ENCODE measurements around the gene TXLNB. TPM values are rescaled to one million over a fixed set of nuclear protein-coding genes. Genes with fewer than 3 reads are reported as not detected.

TXLNB gene
- total RNA-seq (under 1 TPM; 0.17 to 0.23 TPM), polyA plus RNA-seq (under 1 TPM in 1 of 2 donors, not detected in 1; 0.15 TPM)

- peak within 1 kb of the TSS; percentile 45 to 62 for H3K27ac ChIP-seq (ENCODE audit: low read depth in 1 of 2, low read length in 2 of 2)
- no peak for DNase-seq (ENCODE audit: low spot score)
- TF ChIP-seq RAD21 (IDR thresholded peaks at IDR 0.05), result peak in 1 of 2 donors; percentile 21
- TF ChIP-seq, protein P1, sequence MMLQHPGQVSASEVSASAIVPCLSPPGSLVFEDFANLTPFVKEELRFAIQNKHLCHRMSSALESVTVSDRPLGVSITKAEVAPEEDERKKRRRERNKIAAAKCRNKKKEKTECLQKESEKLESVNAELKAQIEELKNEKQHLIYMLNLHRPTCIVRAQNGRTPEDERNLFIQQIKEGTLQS (IDR thresholded peaks at IDR 0.05), result no peak
- no peak for TF ChIP-seq HNF4A (conservative IDR thresholded peaks at IDR 0.05)
- H3K9me3 ChIP-seq (ENCODE audit: control insufficient read depth in 4 of 4, low read length in 3 of 4), result no peaks in the 10 kb centered on the region
- 61% methylated on average over 13 of the region's 13 CpGs for WGBS
- H3K27me3 ChIP-seq (ENCODE audit: control insufficient read depth in 4 of 4, insufficient read depth in 4 of 4, low read length in 3 of 4), result no peaks in the 10 kb centered on the region
- H3K9ac ChIP-seq (ENCODE audit: low read depth in 1 of 2, low read length in 2 of 2), result peak within 1 kb of the TSS in 1 of 2 donors; percentile 9
- no peaks in the 10 kb centered on the region for H3K36me3 ChIP-seq (ENCODE audit: control insufficient read depth in 4 of 4, insufficient read depth in 3 of 4, low read depth in 1 of 4, low read length in 3 of 4)
- H3K4me3 ChIP-seq (ENCODE audit: low read depth in 1 of 3, low read length in 3 of 3), result no peak within 1 kb of the TSS
- H3K4me1 ChIP-seq (ENCODE audit: control insufficient read depth in 4 of 4, insufficient read depth in 4 of 4, low read length in 3 of 4), result no peaks in the 10 kb centered on the region
Measured at GRCh38 chr6:139291813-139292619, at the start of gene TXLNB. Gene TXLNB, minus strand, starts transcription at chr6:139291998. Its CDS starts 3,099 bp downstream, at chr6:139288899.

GRCh38 chr6:139341060-139341459 lies 49.3 kb upstream of the TXLNB start:
- H3K27ac ChIP-seq (ENCODE audit: low read depth in 1 of 2, low read length in 2 of 2), result no peak overlapping the region
- no peak for TF ChIP-seq EGR1 (IDR thresholded peaks at IDR 0.05; ENCODE audit: low read depth in 2 of 2)
- TF ChIP-seq RAD21 (IDR thresholded peaks at IDR 0.05), result no peak
- TF ChIP-seq FOXA2 (IDR thresholded peaks at IDR 0.05), result no peak
- no peak for TF ChIP-seq TAF1 (conservative IDR thresholded peaks at IDR 0.05)
- TF ChIP-seq, protein P1 (IDR thresholded peaks at IDR 0.05), result no peak
- H3K4me1 ChIP-seq (ENCODE audit: control insufficient read depth in 4 of 4, insufficient read depth in 4 of 4, low read length in 3 of 4), result peaks cover 0 to 3% (median 0%) of the 10 kb centered on the region in 4 donors
- DNase-seq (ENCODE audit: low spot score), result no peak
- H3K9me3 ChIP-seq (ENCODE audit: control insufficient read depth in 4 of 4, low read length in 3 of 4), result no peaks in the 10 kb centered on the region
- no peaks in the 10 kb centered on the region for H3K36me3 ChIP-seq (ENCODE audit: control insufficient read depth in 4 of 4, insufficient read depth in 3 of 4, low read depth in 1 of 4, low read length in 3 of 4)
- no peaks in the 10 kb centered on the region for H3K27me3 ChIP-seq (ENCODE audit: control insufficient read depth in 4 of 4, insufficient read depth in 4 of 4, low read length in 3 of 4)
- no peak overlapping the region for H3K9ac ChIP-seq (ENCODE audit: low read depth in 1 of 2, low read length in 2 of 2)
- no peak overlapping the region for H3K4me3 ChIP-seq (ENCODE audit: low read depth in 1 of 3, low read length in 3 of 3)
- WGBS, result 84% methylated on average over 2 of the region's 2 CpGs

DNA sequence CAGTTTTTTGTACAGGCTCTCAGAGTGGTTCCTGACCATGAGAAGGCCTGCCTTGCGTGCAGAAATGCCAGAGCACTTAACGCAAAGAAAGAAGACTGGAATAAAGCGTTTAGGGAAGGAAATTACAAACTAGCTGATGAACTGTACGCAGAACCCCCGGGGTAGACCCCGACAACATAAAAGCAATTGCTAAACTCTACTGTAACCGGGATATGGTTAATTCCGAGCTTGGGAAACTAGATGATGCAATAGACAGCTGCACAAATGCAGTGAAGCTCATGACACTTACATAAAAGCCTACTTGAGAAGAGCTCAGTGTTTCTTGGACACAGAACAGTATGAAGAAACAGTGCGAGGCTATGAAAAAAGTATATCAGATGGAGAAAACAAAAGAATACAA lies 47.0 kb upstream of the TXLNB start:
- H3K9me3 ChIP-seq (ENCODE audit: control insufficient read depth in 4 of 4, low read length in 3 of 4), result no peaks in the 10 kb centered on the region
- 80% methylated on average over 9 of the region's 9 CpGs for WGBS
- no peaks in the 10 kb centered on the region for H3K27me3 ChIP-seq (ENCODE audit: control insufficient read depth in 4 of 4, insufficient read depth in 4 of 4, low read length in 3 of 4)
- TF ChIP-seq REST (IDR thresholded peaks at IDR 0.05) (no peak), CTCF (IDR thresholded peaks at IDR 0.05; ENCODE audit: low read depth, low read length, missing input control) (no peak), TAF1 (conservative IDR thresholded peaks at IDR 0.05) (no peak), JUND (IDR thresholded peaks at IDR 0.05) (no peak), HNF4A (conservative IDR thresholded peaks at IDR 0.05) (no peak)
- TF ChIP-seq, protein P1 (IDR thresholded peaks at IDR 0.05), result no peak
- TF ChIP-seq, protein P2, sequence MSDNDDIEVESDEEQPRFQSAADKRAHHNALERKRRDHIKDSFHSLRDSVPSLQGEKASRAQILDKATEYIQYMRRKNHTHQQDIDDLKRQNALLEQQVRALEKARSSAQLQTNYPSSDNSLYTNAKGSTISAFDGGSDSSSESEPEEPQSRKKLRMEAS (IDR thresholded peaks at IDR 0.05), result no peak
- no peak for DNase-seq (ENCODE audit: low spot score)
- no peak overlapping the region for H3K9ac ChIP-seq (ENCODE audit: low read depth in 1 of 2, low read length in 2 of 2)
- no peak overlapping the region for H3K27ac ChIP-seq (ENCODE audit: low read depth in 1 of 2, low read length in 2 of 2)
- no peak overlapping the region for H3K4me3 ChIP-seq (ENCODE audit: low read depth in 1 of 3, low read length in 3 of 3)
- no peaks in the 10 kb centered on the region for H3K36me3 ChIP-seq (ENCODE audit: control insufficient read depth in 4 of 4, insufficient read depth in 3 of 4, low read depth in 1 of 4, low read length in 3 of 4)
- peaks cover 0 to 3% (median 0%) of the 10 kb centered on the region in 4 donors for H3K4me1 ChIP-seq (ENCODE audit: control insufficient read depth in 4 of 4, insufficient read depth in 4 of 4, low read length in 3 of 4)

Measured in liver (tissue), 9 donors.